ENCODE data around the gene SMPD4.
"Not testable (repeated sequence)": the region's sequence is repeated elsewhere in the genome, so short reads cannot be mapped to it uniquely, and the experiment has no call there.

The SMPD4 gene

GRCh38 chr2:130187268-130187667 lies 5.9 kb upstream of the SMPD4 start:
- H3K27ac ChIP-seq: no peak overlapping the region
- no peaks in the 10 kb centered on the region for H3K27me3 ChIP-seq
- H3K4me1 ChIP-seq: peaks cover 0 to 13% (median 6%) of the 10 kb centered on the region in 4 donors
- TF ChIP-seq, protein P1, sequence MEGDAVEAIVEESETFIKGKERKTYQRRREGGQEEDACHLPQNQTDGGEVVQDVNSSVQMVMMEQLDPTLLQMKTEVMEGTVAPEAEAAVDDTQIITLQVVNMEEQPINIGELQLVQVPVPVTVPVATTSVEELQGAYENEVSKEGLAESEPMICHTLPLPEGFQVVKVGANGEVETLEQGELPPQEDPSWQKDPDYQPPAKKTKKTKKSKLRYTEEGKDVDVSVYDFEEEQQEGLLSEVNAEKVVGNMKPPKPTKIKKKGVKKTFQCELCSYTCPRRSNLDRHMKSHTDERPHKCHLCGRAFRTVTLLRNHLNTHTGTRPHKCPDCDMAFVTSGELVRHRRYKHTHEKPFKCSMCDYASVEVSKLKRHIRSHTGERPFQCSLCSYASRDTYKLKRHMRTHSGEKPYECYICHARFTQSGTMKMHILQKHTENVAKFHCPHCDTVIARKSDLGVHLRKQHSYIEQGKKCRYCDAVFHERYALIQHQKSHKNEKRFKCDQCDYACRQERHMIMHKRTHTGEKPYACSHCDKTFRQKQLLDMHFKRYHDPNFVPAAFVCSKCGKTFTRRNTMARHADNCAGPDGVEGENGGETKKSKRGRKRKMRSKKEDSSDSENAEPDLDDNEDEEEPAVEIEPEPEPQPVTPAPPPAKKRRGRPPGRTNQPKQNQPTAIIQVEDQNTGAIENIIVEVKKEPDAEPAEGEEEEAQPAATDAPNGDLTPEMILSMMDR (IDR thresholded peaks at IDR 0.05): no peak
- intact Hi-C loops (cut with DNase I; ENCODE audit: low total_unique reads): loop anchor here (10.0 kb wide), 1 partner anchor 908 kb away; the partner anchor contains the start of gene FAM168B
- H3K36me3 ChIP-seq: peaks cover 0 to 29% (median 7%) of the 10 kb centered on the region in 3 donors
- no peak for DNase-seq
- H3K4me3 ChIP-seq: no peak overlapping the region
- H3K9me3 ChIP-seq: no peaks in the 10 kb centered on the region

GRCh38 chr2:130186391-130186790 lies 5.0 kb upstream of the SMPD4 start:
- Histone ChIP-seq H3K27ac (no peak overlapping the region), H3K36me3 (peaks cover 0 to 26% (median 5%) of the 10 kb centered on the region in 3 donors), H3K4me3 (no peak overlapping the region), H3K27me3 (no peaks in the 10 kb centered on the region), H3K4me1 (peaks cover 0 to 13% (median 6%) of the 10 kb centered on the region in 4 donors), H3K9me3 (no peaks in the 10 kb centered on the region)
- intact Hi-C loops (cut with DNase I; ENCODE audit: low total_unique reads): loop anchor here (10.0 kb wide), 1 partner anchor 908 kb away; the partner anchor contains the start of gene FAM168B
- TF ChIP-seq, protein P1 (IDR thresholded peaks at IDR 0.05): no peak
- no peak for DNase-seq

GRCh38 chr2:130185896-130186295 lies 4.5 kb upstream of the SMPD4 start:
- intact Hi-C loops (cut with DNase I; ENCODE audit: low total_unique reads): loop anchor here (2.0 to 10.0 kb wide), 2 partner anchors 909 to 1303 kb away; partner anchors contain the start of gene FAM168B
- peaks cover 0 to 21% (median 0%) of the 10 kb centered on the region in 3 donors for H3K36me3 ChIP-seq
- DNase-seq: no peak
- no peaks in the 10 kb centered on the region for H3K27me3 ChIP-seq
- no peak overlapping the region for H3K4me3 ChIP-seq
- no peak overlapping the region for H3K27ac ChIP-seq
- H3K9me3 ChIP-seq: no peaks in the 10 kb centered on the region
- TF ChIP-seq, protein P1 (IDR thresholded peaks at IDR 0.05): no peak
- peaks cover 0 to 14% (median 7%) of the 10 kb centered on the region in 4 donors for H3K4me1 ChIP-seq

GRCh38 chr2:130185436-130185835 lies 4.0 kb upstream of the SMPD4 start:
- no peak overlapping the region for H3K27ac ChIP-seq
- intact Hi-C loops (cut with DNase I; ENCODE audit: low total_unique reads): loop anchor here (2.0 to 10.0 kb wide), 2 partner anchors 909 to 1303 kb away; partner anchors contain the start of gene FAM168B
- no peak overlapping the region for H3K4me3 ChIP-seq
- H3K9me3 ChIP-seq: no peaks in the 10 kb centered on the region
- H3K4me1 ChIP-seq: peaks cover 0 to 19% (median 11%) of the 10 kb centered on the region in 4 donors
- H3K36me3 ChIP-seq: peaks cover 0 to 17% (median 0%) of the 10 kb centered on the region in 3 donors
- TF ChIP-seq, protein P1 (IDR thresholded peaks at IDR 0.05): no peak
- no peaks in the 10 kb centered on the region for H3K27me3 ChIP-seq
- DNase-seq: no peak

DNA sequence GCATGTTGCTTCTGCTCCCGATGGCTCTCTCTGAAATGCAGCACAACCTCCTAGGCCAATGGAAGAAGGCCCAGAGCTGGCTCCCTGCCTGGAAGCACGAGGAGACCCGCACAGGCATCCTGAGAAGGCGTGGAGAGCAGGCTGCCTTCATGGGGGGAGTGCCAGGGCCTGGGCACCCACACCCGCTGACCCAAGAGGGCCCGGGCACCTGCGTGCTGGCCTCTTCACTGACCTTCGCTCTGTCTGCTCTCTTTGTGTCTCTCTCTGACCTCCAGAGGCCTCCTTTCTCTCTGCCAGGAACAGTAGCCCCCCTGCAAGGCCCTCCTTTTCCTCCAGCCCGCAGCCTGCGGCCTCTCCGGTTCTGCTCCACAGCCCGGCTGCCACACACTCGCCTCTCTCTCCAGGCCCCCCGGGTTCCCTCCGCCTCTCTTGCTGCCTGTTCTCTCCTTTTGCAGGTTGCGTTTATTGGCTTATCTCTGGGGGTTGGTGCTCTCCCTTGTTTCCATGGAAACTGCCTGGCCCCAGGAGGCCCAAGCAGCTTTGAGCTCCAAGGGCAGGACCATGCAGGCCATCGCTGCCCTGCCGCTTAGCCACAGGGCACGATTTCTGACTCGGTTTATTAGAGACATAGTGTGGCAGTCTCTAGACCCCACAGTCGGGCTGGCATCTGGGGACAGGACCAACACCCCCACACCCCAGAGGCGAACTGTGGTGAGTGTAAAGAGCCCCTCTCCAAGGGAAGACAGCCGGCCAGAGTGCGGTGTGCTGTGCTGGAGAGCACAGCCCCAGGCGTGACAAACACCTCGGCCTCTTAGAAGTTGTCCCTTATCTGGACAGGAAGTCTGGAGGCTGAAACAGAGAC lies 2.3 kb upstream of the SMPD4 start:
- H3K27ac ChIP-seq: peak overlapping the region; percentile 88 to 91

DNA sequence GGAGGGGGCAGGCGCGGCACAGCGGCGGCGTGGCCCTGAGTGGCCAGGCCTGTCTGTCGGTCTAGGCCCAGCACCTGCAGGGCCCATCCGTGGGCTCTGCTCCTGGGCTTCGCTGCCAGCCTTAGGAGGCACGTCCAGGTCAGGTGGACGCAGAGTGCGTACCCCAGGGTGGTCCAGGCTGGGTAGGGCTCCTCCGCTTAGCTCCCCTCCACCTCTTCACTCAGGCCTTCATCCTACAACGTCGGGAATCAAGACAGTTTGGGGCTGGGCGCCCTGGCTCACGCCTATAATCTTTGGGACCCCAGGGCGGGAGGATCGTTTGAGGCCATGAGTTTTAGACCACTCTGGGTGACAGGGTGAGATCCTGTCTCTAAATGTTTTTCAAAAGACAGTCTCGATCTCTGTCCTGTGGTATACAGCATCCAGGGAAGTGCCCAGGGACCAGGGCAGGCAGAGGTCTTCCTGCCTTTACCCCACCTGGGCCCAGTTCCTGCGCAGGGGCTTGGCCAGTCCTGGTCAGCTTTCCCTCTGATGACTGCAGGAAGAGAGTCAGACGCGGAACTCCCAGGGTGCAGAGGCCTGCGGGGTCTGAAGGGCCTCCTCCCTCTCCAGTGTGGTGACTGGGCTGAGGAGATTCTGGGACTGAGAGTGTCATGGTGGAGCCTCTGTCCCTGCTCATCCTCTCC lies 1.6 kb upstream of the SMPD4 start:
- Histone ChIP-seq H3K4me1 (peaks cover 0 to 27% (median 16%) of the 10 kb centered on the region in 4 donors), H3K36me3 (peaks cover 0 to 11% (median 0%) of the 10 kb centered on the region in 3 donors), H3K4me3 (peak overlapping the region; percentile 97), H3K27ac (peak overlapping the region; percentile 88 to 91)
- not testable (repeated sequence) for H3K27me3 ChIP-seq, DNase-seq, H3K9me3 ChIP-seq
- intact Hi-C loops (cut with DNase I; ENCODE audit: low total_unique reads): loop anchor here (5.0 to 10.0 kb wide), 2 partner anchors 159 to 912 kb away; partner anchors contain the start of genes FAM168B and IMP4

More for the DNA sequence above, 2.3 kb upstream of the SMPD4 start:
- Histone ChIP-seq H3K4me3 (peak overlapping the region; percentile 97), H3K27me3 (no peaks in the 10 kb centered on the region), H3K4me1 (peaks cover 0 to 27% (median 16%) of the 10 kb centered on the region in 4 donors), H3K36me3 (peaks cover 0 to 11% (median 0%) of the 10 kb centered on the region in 3 donors), H3K9me3 (no peaks in the 10 kb centered on the region)
- no peak for DNase-seq
- intact Hi-C loops (cut with DNase I; ENCODE audit: low total_unique reads): loop anchor here (2.0 to 10.0 kb wide), 3 partner anchors 159 to 1305 kb away; partner anchors contain the start of genes FAM168B and IMP4
- TF ChIP-seq, protein P1 (IDR thresholded peaks at IDR 0.05): no peak
